HEK293 (cell line): Measurements from ENCODE around the gene TERC.

Experiments used
- CTCF ChIA-PET: fragments of 350-600 bp; formaldehyde crosslinking; extraction: SDS; loops from one replicate; lab custom pipeline; 2021; ENCODE audit warnings: antibody characterized with exemption; lab: Yijun Ruan, JAX
- POLR2A ChIA-PET: fragments of 300-600 bp; formaldehyde crosslinking; extraction: SDS; loops from one replicate; lab custom pipeline; 2020; ENCODE audit warnings: antibody characterized with exemption, inconsistent platforms; lab: Yijun Ruan, JAX
- H3K27ac ChIP-seq: fragments of 200-500 bp; sonication (Bioruptor generic); 2 replicates; pipeline ENCODE4 v1.5.1; 2014; ENCODE audit warnings: low read depth, low read length, control low read depth, inconsistent platforms; ENCODE audit errors: extremely low read depth
- H3K36me3 ChIP-seq, 2 experiments: fragments of 200-500 bp in 1 of 2; sonication (Bioruptor generic) in 1 of 2; 1 replicate in 1 of 2; 2 replicates in 1 of 2; pipeline ENCODE4 v1.5.1; 2014 to 2017; ENCODE audit warnings: inconsistent platforms in 2 of 2, low read length in 2 of 2; ENCODE audit not compliant: control insufficient read depth in 2 of 2, insufficient read depth in 1 of 2
- H3K4me1 ChIP-seq: fragments of 200-500 bp; sonication (Bioruptor generic); 2 replicates; pipeline ENCODE4 v1.5.1; 2014; ENCODE audit warnings: mild to moderate bottlenecking, low read length, inconsistent platforms; ENCODE audit not compliant: control insufficient read depth, insufficient read depth
- H3K4me3 ChIP-seq: 2 replicates; pipeline ENCODE4 v1.5.1; 2011; ENCODE audit warnings: low read depth, mild to moderate bottlenecking, control low read depth, low read length, moderate library complexity
- H3K9me3 ChIP-seq: fragments of 200-500 bp; sonication (Bioruptor generic); 2 replicates; pipeline ENCODE4 v1.5.1; 2014; ENCODE audit warnings: low read depth, low read length, inconsistent platforms; ENCODE audit not compliant: control insufficient read depth, insufficient read depth
- AEBP2 ChIP-seq: fragments of 450-650 bp; formaldehyde crosslinking; IDR thresholded peaks from 2 replicates; pipeline ENCODE4 v1.5.1; 2016; ENCODE audit warnings: missing biosample characterization, missing genetic modification characterization, borderline replicate concordance
- ATF2 ChIP-seq: fragments of 450-650 bp; formaldehyde crosslinking; IDR thresholded peaks from 2 replicates; pipeline ENCODE4 v1.5.1; 2016; ENCODE audit warnings: missing biosample characterization, missing genetic modification characterization, low read depth
- FEZF1 ChIP-seq: fragments of 450-650 bp; formaldehyde crosslinking; IDR thresholded peaks from 2 replicates; pipeline ENCODE4 v1.5.1; 2016; ENCODE audit warnings: missing biosample characterization, missing genetic modification characterization
- GFI1B ChIP-seq: fragments of 450-650 bp; formaldehyde crosslinking; IDR thresholded peaks from 2 replicates; pipeline ENCODE4 v1.5.1; 2016; ENCODE audit warnings: missing biosample characterization, missing genetic modification characterization
- PATZ1 ChIP-seq: fragments of 450-650 bp; formaldehyde crosslinking; IDR thresholded peaks from 2 replicates; pipeline ENCODE4 v1.5.1; 2016; ENCODE audit warnings: missing biosample characterization, missing genetic modification characterization
- PRDM2 ChIP-seq: fragments of 450-650 bp; formaldehyde crosslinking; IDR thresholded peaks from 2 replicates; pipeline ENCODE4 v1.5.1; 2016; ENCODE audit warnings: missing biosample characterization, missing genetic modification characterization, borderline replicate concordance
- PRDM4 ChIP-seq: fragments of 450-650 bp; formaldehyde crosslinking; IDR thresholded peaks from 2 replicates; pipeline ENCODE4 v1.5.1; 2017; ENCODE audit warnings: missing biosample characterization, missing genetic modification characterization
- PRDM6 ChIP-seq: fragments of 450-650 bp; formaldehyde crosslinking; IDR thresholded peaks from 2 replicates; pipeline ENCODE4 v1.5.1; 2017; ENCODE audit warnings: missing biosample characterization, missing genetic modification characterization
- WT1 ChIP-seq: fragments of 450-650 bp; formaldehyde crosslinking; IDR thresholded peaks from 2 replicates; pipeline ENCODE4 v1.5.1; 2016; ENCODE audit warnings: missing biosample characterization, missing genetic modification characterization
- ZNF140 ChIP-seq: fragments of 450-650 bp; formaldehyde crosslinking; IDR thresholded peaks from 2 replicates; pipeline ENCODE4 v1.5.1; 2016; ENCODE audit warnings: missing biosample characterization, missing genetic modification characterization
- ZNF19 ChIP-seq: fragments of 450-650 bp; formaldehyde crosslinking; IDR thresholded peaks from 2 replicates; pipeline ENCODE4; 2016; ENCODE audit warnings: missing biosample characterization, missing genetic modification characterization, low read depth
- ZNF280C ChIP-seq: fragments of 450-650 bp; formaldehyde crosslinking; IDR thresholded peaks from 2 replicates; pipeline ENCODE4 v1.5.1; 2016; ENCODE audit warnings: missing biosample characterization, missing genetic modification characterization
- ZNF292 ChIP-seq: fragments of 450-650 bp; formaldehyde crosslinking; IDR thresholded peaks from 2 replicates; pipeline ENCODE4 v1.5.1; 2016; ENCODE audit warnings: low read depth, missing biosample characterization, missing genetic modification characterization, borderline replicate concordance
- ZNF37A ChIP-seq: fragments of 450-650 bp; IDR thresholded peaks from 2 replicates; pipeline ENCODE4 v1.5.1; 2018; ENCODE audit warnings: missing biosample characterization, missing genetic modification characterization
- ZNF391 ChIP-seq: fragments of 450-650 bp; formaldehyde crosslinking; IDR thresholded peaks from 2 replicates; pipeline ENCODE4 v1.5.1; 2016; ENCODE audit warnings: low read depth, missing biosample characterization, missing genetic modification characterization, borderline replicate concordance
- ZNF48 ChIP-seq: fragments of 450-650 bp; formaldehyde crosslinking; IDR thresholded peaks from 2 replicates; pipeline ENCODE4 v1.5.1; 2016; ENCODE audit warnings: missing biosample characterization, missing genetic modification characterization
- ZNF660 ChIP-seq: fragments of 450-650 bp; IDR thresholded peaks from 2 replicates; pipeline ENCODE4 v1.5.1; 2018; ENCODE audit warnings: missing biosample characterization, mild to moderate bottlenecking, missing genetic modification characterization

TERC gene

GRCh38 chr3:169787791-169788190, 22.9 kb upstream of the TERC start:
- TF ChIP-seq PRDM6 (tag by site-specific recombination) = 0 out of 2 replicates have a peak, but pooled peaks have one; percentile 18
- TF ChIP-seq ZNF19 (tag by site-specific recombination) = no peak
- peak; percentile 79 for TF ChIP-seq ATF2
- Histone ChIP-seq H3K27ac (no peak overlapping the region), H3K4me1 (no peaks in the 10 kb centered on the region), H3K9me3 (no peaks in the 10 kb centered on the region), H3K36me3 (peaks cover 21 to 78% of the 10 kb centered on the region in 2 experiments), H3K4me3 (no peak overlapping the region)
- ChIA-PET POLR2A (no interaction called here), CTCF (no interaction called here)

- Histone ChIP-seq H3K4me3 (no peak overlapping the region), H3K9me3 (no peaks in the 10 kb centered on the region), H3K36me3 (peaks cover 21 to 78% of the 10 kb centered on the region in 2 experiments), H3K27ac (no peak overlapping the region), H3K4me1 (no peaks in the 10 kb centered on the region)
- ChIA-PET POLR2A (no interaction called here), CTCF (no interaction called here)
- TF ChIP-seq GFI1B (tag by site-specific recombination) (no peak), ZNF660 (tag by site-specific recombination) (no peak), PATZ1 (tag by site-specific recombination) (no peak), WT1 (tag by site-specific recombination) (no peak), ZNF140 (tag by site-specific recombination) (no peak), AEBP2 (tag by site-specific recombination) (no peak), ZNF280C (tag by site-specific recombination) (no peak), ZNF292 (no peak), FEZF1 (no peak), PRDM2 (no peak), ZNF37A (no peak), ZNF48 (tag by site-specific recombination) (no peak), PRDM4 (tag by site-specific recombination) (no peak), ZNF391 (tag by site-specific recombination) (no peak)
These were observed 22.3 kb upstream of the TERC start for GRCh38 chr3:169787120-169787519.
